GM19023 (cell line): ENCODE data around the gene NTSR1.

Source experiments
- ATAC-seq: cut with Tn5 transposase; IDR thresholded peaks from one replicate; pipeline ENCODE4 v1.9.1; 2021; ENCODE audit warnings: mild to moderate bottlenecking, moderate library complexity; ENCODE audit not compliant: unreplicated experiment

The NTSR1 gene

DNA sequence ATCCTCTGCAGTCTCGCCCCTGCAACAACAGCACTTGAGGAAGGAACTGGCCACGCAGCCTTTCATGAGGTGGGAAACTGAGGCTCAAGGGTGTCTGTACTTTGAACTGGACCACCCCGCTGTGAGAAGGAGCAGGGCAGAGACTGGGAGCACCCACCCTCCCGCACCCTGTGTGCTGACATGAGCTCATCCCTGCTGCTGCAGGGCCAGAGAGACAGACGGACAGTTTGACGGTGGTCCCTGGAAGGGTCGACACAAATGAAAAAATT lies 70.7 kb downstream of the NTSR1 start:
- ATAC-seq, result no peak

DNA sequence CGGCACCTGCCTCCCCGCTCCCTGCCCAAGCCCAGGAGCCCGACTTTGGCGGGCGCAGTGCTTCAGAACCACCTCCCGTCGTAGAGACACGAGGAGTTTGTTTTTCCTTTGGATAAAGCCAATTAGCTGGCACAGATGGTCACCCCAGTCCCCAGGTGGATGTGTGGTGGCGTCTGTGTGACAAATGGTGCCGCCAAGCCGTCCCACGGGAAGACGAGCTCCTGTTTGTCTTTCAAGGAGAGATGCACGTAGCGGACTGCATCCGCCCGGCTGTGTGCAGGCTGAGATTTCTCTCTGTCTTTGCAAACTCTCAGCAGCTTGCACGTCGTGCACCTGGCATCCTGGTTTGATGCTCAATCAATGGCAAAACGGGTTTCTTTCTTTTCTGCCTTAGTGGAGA lies 71.6 kb downstream of the NTSR1 start:
- no peak for ATAC-seq

DNA sequence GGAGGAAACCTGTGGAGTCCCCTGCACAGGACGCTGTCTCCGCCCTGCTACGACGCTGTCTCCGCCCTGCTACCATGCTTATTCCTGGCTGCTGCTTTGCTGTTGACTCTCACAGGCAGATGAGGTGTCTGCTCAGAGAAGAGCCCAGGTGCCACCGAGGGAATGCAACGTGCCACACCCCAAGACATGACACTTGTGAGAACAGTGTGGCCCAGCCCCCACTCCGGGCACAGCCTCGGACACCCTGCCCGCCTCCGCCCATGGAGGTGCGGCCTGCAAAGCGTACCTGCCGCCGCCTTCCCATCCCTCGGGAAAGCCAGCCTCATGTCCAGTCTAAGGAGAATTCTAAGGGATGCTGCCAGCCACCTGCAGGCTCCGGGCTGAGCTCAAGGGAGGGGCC lies 72.1 kb downstream of the NTSR1 start:
- no peak for ATAC-seq

DNA sequence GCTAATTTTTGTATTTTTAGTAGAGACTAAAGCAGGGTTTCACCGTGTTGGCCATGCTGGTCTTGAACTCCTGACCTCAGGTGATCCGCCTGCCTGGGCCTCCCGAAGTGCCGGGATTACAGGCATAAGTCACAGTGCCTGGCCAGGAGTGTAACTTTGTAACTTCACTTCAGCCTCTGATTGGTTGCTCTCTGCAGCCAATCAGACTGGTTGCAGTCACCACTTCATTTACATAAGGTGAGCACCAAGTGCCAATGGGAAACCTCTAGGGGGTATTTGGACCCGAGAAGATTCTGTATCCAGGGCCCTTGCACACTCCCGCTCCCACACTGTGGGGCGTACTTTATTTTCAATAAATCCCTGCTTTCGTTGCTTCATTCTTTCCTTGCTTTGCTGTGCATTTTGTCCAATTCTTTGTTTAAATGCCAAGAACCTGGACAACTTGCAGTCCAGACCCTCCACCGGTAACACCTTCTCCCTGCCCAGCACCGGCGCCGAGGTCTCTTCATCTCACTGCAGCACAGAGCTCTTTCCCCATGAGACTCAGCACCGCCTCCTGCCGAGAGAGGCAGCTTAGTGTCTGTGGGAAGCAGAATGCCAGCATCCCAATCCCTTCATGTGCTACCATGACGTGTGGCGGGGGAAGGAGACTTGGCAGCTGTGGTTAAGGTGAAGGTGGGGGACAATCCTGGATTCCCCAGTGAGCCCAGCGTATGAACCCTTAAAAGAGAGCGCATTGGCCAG lies 73.7 kb downstream of the NTSR1 start:
- no peak for ATAC-seq

GRCh38 chr20:62782893-62783278 lies 74.2 kb downstream of the NTSR1 start:
- ATAC-seq, result no peak

- no peak for ATAC-seq
These were observed 75.9 kb downstream of the NTSR1 start for GRCh38 chr20:62784497-62784896.

DNA sequence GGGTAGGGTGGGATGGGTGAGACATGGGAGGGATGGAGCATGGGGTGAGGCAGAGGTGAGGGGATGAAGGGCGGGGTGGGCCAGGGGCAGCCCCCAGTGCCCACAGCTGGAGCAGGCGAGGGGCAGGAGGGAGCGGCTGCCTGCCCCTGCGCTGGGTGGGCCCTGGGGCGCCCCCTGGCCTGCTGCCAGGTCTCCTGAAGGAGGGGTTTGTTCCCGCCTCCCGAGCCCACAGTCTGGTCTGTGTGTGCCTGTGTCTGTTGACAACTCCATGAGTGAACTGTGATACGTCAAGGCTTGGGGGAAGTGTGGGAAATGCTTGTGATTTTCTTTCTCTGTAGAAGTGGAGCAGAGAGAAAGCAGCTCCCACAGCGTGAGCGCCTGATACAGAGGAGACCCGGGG lies 76.8 kb downstream of the NTSR1 start:
- ATAC-seq, result no peak

DNA sequence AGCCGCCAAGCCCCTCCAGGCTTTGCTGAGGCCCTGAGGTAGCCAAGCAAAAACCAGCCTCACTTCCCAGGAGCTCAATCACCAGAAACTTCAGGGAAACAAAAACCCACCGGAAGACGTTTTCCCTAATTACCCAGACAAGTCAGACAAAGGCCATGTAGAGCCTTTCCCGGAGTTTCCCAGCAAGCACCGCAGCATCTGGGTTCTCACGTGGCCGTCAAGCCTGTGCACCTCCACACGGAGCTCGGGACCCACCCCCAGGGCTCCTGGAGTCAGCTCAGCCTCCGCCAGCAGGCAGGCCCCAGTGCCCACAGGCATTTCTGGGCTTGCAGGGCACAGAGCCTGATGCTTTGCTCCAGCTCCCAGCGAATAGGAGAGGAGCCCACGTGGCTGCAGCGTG lies 77.5 kb downstream of the NTSR1 start:
- no peak for ATAC-seq

DNA sequence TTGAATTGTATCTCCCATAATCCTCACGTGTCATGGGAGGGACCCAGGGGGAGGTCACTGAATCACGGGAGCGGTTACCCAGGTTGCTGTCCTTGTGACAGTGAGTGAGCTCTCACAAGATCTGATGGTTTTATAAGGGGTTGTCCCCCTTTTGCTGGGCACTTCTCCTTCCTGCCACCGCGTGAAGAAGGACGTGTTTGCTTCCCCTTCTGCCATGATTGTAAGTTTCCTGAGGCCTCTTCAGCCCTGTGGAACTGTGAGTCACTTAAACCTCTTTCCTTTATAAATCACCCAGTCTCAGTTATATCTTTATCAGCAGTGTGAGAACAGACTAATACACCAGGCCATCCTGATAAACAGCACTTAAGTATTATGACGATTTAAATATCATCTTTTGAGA lies 78.7 kb downstream of the NTSR1 start:
- ATAC-seq, result no peak

GRCh38 chr20:62787866-62788265 lies 79.2 kb downstream of the NTSR1 start:
- no peak for ATAC-seq

DNA sequence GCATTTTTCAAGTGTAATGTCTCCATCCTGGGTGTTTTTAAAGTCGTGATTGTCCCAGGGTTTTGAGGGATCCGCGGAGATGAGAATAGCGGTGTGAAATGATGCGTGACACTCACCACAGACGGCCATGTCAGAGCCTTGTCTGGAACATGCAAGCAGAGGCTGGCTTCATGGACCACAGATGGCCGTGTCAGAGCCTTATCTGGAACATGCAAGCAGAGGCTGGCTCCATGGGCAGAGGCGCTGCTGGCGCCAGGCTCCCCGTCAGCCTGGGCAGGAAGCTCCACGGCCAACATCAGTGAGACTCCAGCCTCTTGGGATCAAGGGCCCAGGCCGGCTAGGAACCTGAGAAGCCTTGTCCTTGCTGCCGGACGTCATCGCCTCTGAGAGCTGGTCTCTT lies 80.0 kb downstream of the NTSR1 start:
- ATAC-seq, result no peak

GRCh38 chr20:62790075-62790474 lies 81.4 kb downstream of the NTSR1 start:
- ATAC-seq, result no peak

DNA sequence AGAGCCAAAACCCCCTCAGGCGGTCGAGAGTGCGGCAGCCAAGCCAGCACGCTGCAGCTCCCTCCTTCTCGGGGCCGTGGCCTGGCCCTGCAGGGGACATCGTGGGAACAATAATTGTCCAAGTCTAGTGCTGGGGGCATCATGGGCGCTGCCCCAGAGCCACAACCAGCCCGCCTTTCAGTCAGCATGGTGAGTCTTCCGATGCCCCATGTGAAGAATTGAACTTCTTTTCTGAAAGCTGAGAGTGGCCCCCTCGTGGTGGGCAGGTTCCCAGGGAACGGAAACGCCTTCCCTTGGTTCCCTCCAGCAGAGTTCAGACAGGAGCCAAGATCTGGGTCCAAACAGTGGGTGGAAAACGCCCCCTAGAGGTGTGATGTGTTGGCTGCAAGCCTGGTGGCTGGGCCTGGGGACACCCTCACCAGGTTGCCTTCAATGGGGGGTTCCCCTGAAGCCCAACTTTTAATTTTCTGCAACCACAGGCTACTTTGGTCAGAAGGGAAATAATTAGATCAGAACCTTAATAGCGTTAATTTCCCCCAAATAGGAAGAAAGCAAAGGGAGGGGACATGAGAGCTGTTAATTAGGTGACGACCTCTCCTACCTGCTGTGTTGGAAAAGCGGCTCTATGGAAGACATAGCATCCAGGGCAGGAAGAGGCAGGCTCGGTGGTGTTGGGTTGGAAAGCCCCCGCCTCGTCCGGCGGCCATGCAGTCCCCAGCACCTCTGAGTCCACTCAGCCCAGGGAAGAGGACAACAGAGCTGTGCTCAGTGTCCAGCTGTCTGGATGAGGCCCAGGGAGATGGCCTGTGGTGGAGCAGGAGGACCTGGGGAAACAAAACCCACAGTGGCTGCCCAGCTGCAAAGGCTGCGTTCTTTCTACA lies 82.9 kb downstream of the NTSR1 start:
- ATAC-seq, result no peak

DNA sequence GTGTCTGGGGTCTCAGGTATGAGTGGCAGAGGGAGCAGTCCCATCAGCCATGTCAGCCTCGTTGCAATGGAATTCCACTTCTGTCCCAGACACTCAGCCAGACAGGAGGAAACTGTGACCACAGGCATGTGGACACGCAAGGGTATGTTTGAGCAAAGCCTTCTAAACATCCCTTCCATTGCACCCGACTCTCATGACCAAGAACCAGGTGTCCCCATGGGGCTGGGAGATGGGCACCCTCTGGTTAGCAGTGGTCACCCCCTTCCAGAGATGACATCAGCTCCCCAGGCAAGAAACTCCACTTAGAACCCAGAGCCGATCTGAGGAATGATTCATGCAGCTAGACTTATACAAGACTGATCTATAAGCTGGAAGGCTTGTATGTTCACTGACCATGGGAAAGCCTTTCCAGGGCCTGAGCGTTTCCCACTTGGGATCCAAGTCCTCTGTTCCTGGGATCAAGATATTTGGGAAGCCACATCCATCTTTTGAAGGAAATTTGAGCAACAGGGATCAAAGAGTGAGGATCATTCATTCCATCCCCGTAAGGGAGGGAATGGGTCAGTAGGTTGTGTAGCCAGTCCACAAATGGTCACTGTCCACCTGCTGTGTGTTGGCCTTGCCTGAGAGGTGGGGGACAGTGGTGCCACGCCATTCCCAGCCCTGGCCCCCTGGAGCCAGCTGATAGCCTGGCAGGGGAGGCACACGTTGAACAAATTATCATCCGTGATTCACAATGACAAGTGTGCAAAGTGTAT lies 83.7 kb downstream of the NTSR1 start:
- no peak for ATAC-seq

DNA sequence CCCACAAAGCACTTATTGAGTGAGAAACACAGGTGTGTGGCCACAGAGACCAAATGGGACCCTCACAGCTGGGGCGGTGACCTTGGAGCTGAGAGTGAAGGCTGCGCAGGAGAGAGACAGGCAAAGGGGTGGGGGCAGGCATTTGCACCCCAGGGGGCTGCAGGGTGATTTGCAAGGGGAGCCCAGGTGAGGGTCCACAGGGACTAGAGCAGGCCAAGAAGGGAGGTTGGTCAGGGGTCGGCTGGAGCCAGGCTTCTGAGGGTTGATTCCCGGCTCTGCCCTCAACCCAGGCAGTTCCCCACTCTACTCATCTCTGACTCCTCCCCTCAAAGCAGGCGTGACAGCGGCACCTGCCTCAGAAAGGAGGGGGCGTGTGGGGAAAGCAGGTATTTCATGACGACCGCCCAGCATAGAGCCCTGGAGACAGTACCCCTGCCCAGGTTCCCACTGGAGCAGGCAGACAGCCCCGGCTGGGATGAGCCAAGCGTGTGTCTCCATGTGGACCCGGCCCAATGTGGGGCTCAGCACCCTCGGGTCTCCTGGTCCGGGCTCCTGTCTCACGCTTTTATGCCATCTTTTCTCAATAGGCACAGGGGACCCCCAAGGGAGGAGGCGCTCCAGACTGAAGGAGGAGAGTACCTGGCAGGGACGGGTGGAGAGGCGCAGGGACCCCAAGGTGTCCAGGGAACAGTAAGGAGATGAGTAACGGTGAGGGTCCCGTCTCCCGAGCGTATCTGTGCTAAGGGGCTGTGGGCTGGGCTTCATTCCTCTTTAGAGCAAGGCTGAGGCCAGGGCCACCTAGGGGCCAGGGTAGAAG lies 84.5 kb downstream of the NTSR1 start:
- no peak for ATAC-seq

DNA sequence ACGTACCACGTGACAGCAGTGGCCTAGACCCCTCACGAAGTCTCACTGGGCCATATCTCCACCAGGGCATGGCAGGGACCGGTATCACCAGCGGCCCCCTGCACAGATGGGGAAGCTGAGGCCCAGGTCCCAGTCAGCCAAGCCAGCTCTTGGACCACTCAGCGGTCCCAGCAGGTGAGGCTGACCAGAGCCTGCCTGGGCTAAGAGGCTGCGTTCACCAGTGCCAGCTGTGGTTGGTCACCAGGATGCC lies 85.0 kb downstream of the NTSR1 start:
- no peak for ATAC-seq

- ATAC-seq, result peak; percentile 57
These were observed 85.5 kb downstream of the NTSR1 start for GRCh38 chr20:62794007-62794724.

- no peak for ATAC-seq
These were observed 86.6 kb downstream of the NTSR1 start for GRCh38 chr20:62795023-62795761.

DNA sequence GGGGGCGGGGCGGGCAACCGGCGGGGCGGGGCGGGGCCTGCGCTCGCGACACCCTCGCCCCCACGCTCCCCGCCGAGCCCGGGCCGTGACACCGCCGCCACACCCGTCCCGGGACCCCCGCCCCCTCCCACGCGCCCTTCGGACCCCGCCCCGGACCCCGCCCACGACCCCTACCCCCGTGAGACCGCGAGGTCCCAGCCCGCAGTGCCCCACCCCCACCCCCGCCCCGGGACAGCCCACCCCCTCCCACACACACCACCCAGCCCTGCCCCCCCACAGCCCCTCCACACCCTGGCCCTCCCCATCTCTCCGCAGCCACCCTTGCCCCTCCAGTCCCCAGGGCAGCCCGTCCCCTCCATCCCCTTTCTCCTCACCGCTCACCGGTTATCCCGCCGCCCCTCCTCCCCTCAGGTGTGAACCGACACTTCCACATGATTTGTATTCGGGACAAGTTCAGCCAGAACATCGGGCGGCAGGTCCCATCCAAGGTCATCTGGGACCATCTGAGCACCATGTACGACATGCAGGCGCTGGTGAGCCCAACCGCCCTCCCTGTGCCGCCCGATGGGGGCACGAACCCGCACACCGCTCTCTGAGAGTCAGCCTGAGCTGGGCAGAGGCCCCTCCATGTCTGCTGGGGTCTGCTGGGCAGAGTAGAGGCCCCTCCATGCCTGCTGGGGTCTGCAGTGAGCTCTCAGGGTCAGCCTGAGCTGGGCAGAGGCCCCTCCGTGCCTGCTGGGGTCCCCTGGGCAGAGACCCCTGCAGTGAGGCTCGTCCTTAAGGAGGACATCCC lies 88.3 kb downstream of the NTSR1 start:
- ATAC-seq, result no peak
